ENCODE measurements around the gene CMC1.

Gene CMC1

GRCh38 chr3:28291577-28291976, 50.2 kb downstream of the CMC1 start:
- H3K27ac ChIP-seq (ENCODE audit: low read length): no peak overlapping the region
- no peak overlapping the region for H3K4me2 ChIP-seq (ENCODE audit: low read length)
- TF ChIP-seq EZH2phosphoT487 (IDR thresholded peaks at IDR 0.05; ENCODE audit: low read depth) (no peak), CTCF (IDR thresholded peaks at IDR 0.05; ENCODE audit: low read depth, low read length) (no peak)
- no peaks in the 10 kb centered on the region for H4K20me1 ChIP-seq (ENCODE audit: insufficient read depth, low read length)
- H2AFZ ChIP-seq (ENCODE audit: low read depth, low read length): no peak overlapping the region
- no peak overlapping the region for H3K4me3 ChIP-seq (ENCODE audit: low read length)
- no peaks in the 10 kb centered on the region for H3K4me1 ChIP-seq (ENCODE audit: low read length)
- peaks cover 15% of the 10 kb centered on the region for H3K36me3 ChIP-seq (replicated peaks; ENCODE audit: low read depth, low read length)
- no peaks in the 10 kb centered on the region for H3K9me3 ChIP-seq (ENCODE audit: insufficient read depth, low read length)
- no peaks in the 10 kb centered on the region for H3K27me3 ChIP-seq (ENCODE audit: low read depth, low read length)
- no peak overlapping the region for H3K9ac ChIP-seq (ENCODE audit: low read length)
- H3K79me2 ChIP-seq (ENCODE audit: low read length): no peaks in the 10 kb centered on the region

- Histone ChIP-seq H3K36me3 (replicated peaks; ENCODE audit: low read depth, low read length) (peaks cover 15% of the 10 kb centered on the region), H3K4me1 (ENCODE audit: low read length) (no peaks in the 10 kb centered on the region), H3K4me2 (ENCODE audit: low read length) (no peak overlapping the region), H4K20me1 (ENCODE audit: insufficient read depth, low read length) (no peaks in the 10 kb centered on the region), H3K9ac (ENCODE audit: low read length) (no peak overlapping the region), H3K4me3 (ENCODE audit: low read length) (no peak overlapping the region), H3K79me2 (ENCODE audit: low read length) (no peaks in the 10 kb centered on the region), H3K9me3 (ENCODE audit: insufficient read depth, low read length) (no peaks in the 10 kb centered on the region), H3K27me3 (ENCODE audit: low read depth, low read length) (no peaks in the 10 kb centered on the region), H2AFZ (ENCODE audit: low read depth, low read length) (no peak overlapping the region), H3K27ac (ENCODE audit: low read length) (no peak overlapping the region)
- TF ChIP-seq CTCF (IDR thresholded peaks at IDR 0.05; ENCODE audit: low read depth, low read length): no peak
- no peak for TF ChIP-seq EZH2phosphoT487 (IDR thresholded peaks at IDR 0.05; ENCODE audit: low read depth)
Observed at GRCh38 chr3:28292622-28293021, 51.2 kb downstream of the CMC1 start.

- Histone ChIP-seq H3K9ac (ENCODE audit: low read length) (no peak overlapping the region), H3K36me3 (replicated peaks; ENCODE audit: low read depth, low read length) (peaks cover 14% of the 10 kb centered on the region), H3K4me1 (ENCODE audit: low read length) (no peaks in the 10 kb centered on the region), H3K9me3 (ENCODE audit: insufficient read depth, low read length) (no peaks in the 10 kb centered on the region), H4K20me1 (ENCODE audit: insufficient read depth, low read length) (no peaks in the 10 kb centered on the region), H3K27me3 (ENCODE audit: low read depth, low read length) (no peaks in the 10 kb centered on the region), H3K79me2 (ENCODE audit: low read length) (no peaks in the 10 kb centered on the region), H3K4me3 (ENCODE audit: low read length) (no peak overlapping the region), H3K4me2 (ENCODE audit: low read length) (no peak overlapping the region), H3K27ac (ENCODE audit: low read length) (no peak overlapping the region), H2AFZ (ENCODE audit: low read depth, low read length) (no peak overlapping the region)
- TF ChIP-seq EZH2phosphoT487 (IDR thresholded peaks at IDR 0.05; ENCODE audit: low read depth): no peak
- TF ChIP-seq CTCF (IDR thresholded peaks at IDR 0.05; ENCODE audit: low read depth, low read length): no peak
Observed at GRCh38 chr3:28294667-28295413, 53.4 kb downstream of the CMC1 start.

- H4K20me1 ChIP-seq (ENCODE audit: insufficient read depth, low read length): no peaks in the 10 kb centered on the region
- no peak overlapping the region for H3K4me2 ChIP-seq (ENCODE audit: low read length)
- no peaks in the 10 kb centered on the region for H3K4me1 ChIP-seq (ENCODE audit: low read length)
- no peak overlapping the region for H3K4me3 ChIP-seq (ENCODE audit: low read length)
- H3K36me3 ChIP-seq (replicated peaks; ENCODE audit: low read depth, low read length): peaks cover 2% of the 10 kb centered on the region
- H3K9me3 ChIP-seq (ENCODE audit: insufficient read depth, low read length): no peaks in the 10 kb centered on the region
- H2AFZ ChIP-seq (ENCODE audit: low read depth, low read length): no peak overlapping the region
- no peak overlapping the region for H3K27ac ChIP-seq (ENCODE audit: low read length)
- no peaks in the 10 kb centered on the region for H3K79me2 ChIP-seq (ENCODE audit: low read length)
- no peak for TF ChIP-seq CTCF (IDR thresholded peaks at IDR 0.05; ENCODE audit: low read depth, low read length)
- no peak for TF ChIP-seq EZH2phosphoT487 (IDR thresholded peaks at IDR 0.05; ENCODE audit: low read depth)
- no peaks in the 10 kb centered on the region for H3K27me3 ChIP-seq (ENCODE audit: low read depth, low read length)
- H3K9ac ChIP-seq (ENCODE audit: low read length): no peak overlapping the region
Observed at GRCh38 chr3:28295898-28296490, 54.6 kb downstream of the CMC1 start.

All from OCI-LY3 (cell line).